ENCODE measurements around the gene GIMAP6.
"Not testable (repeated sequence)": the region's sequence is repeated elsewhere in the genome, so short reads cannot be mapped to it uniquely, and the experiment has no call there.

DNA sequence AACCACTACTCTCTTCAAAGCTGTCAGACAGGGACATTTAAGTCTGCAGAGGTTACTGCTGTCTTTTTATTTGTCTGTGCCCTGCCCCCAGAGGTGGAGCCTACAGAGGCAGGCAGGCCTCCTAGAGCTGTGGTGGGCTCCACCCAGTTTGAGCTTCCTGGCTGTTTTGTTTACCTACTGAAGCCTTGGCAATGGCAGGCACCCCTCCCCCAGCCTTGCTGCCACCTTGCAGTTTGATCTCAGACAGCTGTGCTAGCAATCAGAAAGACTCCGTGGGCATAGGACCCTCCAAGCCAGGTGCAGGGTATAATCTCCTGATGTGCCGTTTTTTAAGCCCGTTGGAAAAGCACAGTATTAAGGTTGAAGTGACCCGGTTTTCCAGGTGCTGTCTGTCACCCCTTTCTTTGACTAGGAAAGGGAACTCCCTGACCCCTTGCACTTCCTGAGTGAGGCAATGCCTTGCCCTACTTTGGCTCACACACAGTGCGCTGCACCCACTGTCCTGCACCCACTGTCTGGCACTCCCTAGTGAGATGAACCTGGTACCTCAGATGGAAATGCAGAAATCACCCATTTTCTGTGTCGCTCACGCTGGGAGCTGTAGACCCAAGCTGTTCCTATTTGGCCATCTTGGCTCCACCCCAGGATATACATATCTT lies 52.1 kb downstream of the GIMAP6 start:
- not testable (repeated sequence) for TF ChIP-seq MAZ (IDR thresholded peaks at IDR 0.05; ENCODE audit: borderline replicate concordance, low read depth, low read length); POLR2A (IDR thresholded peaks at IDR 0.05; ENCODE audit: low read depth, low read length); BHLHE40 (IDR thresholded peaks at IDR 0.05; ENCODE audit: low read depth, low read length); MXI1 (IDR thresholded peaks at IDR 0.05; ENCODE audit: borderline replicate concordance, low read depth, low read length)
- TF ChIP-seq, protein P1, sequence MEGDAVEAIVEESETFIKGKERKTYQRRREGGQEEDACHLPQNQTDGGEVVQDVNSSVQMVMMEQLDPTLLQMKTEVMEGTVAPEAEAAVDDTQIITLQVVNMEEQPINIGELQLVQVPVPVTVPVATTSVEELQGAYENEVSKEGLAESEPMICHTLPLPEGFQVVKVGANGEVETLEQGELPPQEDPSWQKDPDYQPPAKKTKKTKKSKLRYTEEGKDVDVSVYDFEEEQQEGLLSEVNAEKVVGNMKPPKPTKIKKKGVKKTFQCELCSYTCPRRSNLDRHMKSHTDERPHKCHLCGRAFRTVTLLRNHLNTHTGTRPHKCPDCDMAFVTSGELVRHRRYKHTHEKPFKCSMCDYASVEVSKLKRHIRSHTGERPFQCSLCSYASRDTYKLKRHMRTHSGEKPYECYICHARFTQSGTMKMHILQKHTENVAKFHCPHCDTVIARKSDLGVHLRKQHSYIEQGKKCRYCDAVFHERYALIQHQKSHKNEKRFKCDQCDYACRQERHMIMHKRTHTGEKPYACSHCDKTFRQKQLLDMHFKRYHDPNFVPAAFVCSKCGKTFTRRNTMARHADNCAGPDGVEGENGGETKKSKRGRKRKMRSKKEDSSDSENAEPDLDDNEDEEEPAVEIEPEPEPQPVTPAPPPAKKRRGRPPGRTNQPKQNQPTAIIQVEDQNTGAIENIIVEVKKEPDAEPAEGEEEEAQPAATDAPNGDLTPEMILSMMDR (conservative IDR thresholded peaks at IDR 0.05; ENCODE audit: low read depth, low read length) = not testable (repeated sequence)
